ENCODE measurements around the gene NELL1. TPM values are rescaled to one million over a fixed set of nuclear protein-coding genes. Genes with fewer than 3 reads are reported as not detected.

NELL1 gene
- total and polyA plus RNA-seq, 2 donors (not counting 3 experiments of a cell fraction or from before 2014, with no cell fraction given) = not detected

DNA sequence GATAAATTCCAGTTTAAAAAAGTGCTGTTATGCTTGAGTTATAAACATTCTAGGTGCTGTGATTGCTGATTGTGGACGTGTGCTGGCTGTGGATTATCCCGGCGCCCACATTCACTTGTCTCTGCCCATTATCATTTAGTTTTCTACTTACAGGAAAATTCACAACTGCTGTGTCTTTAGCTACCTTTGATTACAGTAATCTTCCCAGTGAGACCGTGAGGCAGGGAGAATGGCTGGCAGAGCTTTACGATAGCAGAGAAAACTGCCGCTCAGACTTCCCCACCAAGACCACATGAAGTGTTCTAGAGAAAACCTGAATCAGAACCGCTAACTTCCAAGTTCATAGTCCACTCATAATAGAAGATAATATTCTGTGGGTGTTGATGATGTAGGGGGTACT lies 34.6 kb upstream of the NELL1 start:
- BruUV-seq (replicated peaks) = no TSS peak
- DNase-seq (ENCODE audit: low read depth, low spot score) = no peak
- TF ChIP-seq, protein P1, sequence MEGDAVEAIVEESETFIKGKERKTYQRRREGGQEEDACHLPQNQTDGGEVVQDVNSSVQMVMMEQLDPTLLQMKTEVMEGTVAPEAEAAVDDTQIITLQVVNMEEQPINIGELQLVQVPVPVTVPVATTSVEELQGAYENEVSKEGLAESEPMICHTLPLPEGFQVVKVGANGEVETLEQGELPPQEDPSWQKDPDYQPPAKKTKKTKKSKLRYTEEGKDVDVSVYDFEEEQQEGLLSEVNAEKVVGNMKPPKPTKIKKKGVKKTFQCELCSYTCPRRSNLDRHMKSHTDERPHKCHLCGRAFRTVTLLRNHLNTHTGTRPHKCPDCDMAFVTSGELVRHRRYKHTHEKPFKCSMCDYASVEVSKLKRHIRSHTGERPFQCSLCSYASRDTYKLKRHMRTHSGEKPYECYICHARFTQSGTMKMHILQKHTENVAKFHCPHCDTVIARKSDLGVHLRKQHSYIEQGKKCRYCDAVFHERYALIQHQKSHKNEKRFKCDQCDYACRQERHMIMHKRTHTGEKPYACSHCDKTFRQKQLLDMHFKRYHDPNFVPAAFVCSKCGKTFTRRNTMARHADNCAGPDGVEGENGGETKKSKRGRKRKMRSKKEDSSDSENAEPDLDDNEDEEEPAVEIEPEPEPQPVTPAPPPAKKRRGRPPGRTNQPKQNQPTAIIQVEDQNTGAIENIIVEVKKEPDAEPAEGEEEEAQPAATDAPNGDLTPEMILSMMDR (IDR thresholded peaks at IDR 0.05; ENCODE audit: extremely low read depth in 1 of 2, insufficient read depth in 1 of 2, low read depth in 1 of 2, low read length in 2 of 2) = no peak
- no peak for TF ChIP-seq GATA2 (IDR thresholded peaks at IDR 0.05; ENCODE audit: insufficient read depth, insufficient read length, low read depth, low read length)
- TF ChIP-seq POLR2A (IDR thresholded peaks at IDR 0.05; ENCODE audit: low read depth, low read length) = no peak
- TF ChIP-seq EZH2 (IDR thresholded peaks at IDR 0.05; ENCODE audit: borderline replicate concordance, low read depth, low read length, severe bottlenecking) = no peak
- TF ChIP-seq JUN (IDR thresholded peaks at IDR 0.05; ENCODE audit: borderline replicate concordance, insufficient read depth, insufficient read length, low read depth) = no peak
- no peak for TF ChIP-seq FOS (IDR thresholded peaks at IDR 0.05; ENCODE audit: borderline replicate concordance, insufficient read depth, low read length)
- TF ChIP-seq MYC (IDR thresholded peaks at IDR 0.05; ENCODE audit: low read depth, low read length) = no peak
- TF ChIP-seq POLR2AphosphoS5 (IDR thresholded peaks at IDR 0.05; ENCODE audit: insufficient read depth, low read depth, low read length) = no peak
- TF ChIP-seq, protein P2, sequence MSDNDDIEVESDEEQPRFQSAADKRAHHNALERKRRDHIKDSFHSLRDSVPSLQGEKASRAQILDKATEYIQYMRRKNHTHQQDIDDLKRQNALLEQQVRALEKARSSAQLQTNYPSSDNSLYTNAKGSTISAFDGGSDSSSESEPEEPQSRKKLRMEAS (IDR thresholded peaks at IDR 0.05; ENCODE audit: insufficient read depth, insufficient read length) = no peak
- Histone ChIP-seq H3K36me3 (ENCODE audit: control insufficient read depth in 2 of 2, extremely low read depth in 1 of 2, insufficient read depth in 2 of 2, low read length in 2 of 2) (no peaks in the 10 kb centered on the region), H3K27me3 (ENCODE audit: control insufficient read depth in 2 of 2, insufficient read depth in 2 of 2, low read length in 2 of 2) (no peaks in the 10 kb centered on the region), H3K27ac (ENCODE audit: insufficient read depth, low read depth, low read length) (no peak overlapping the region), H2AFZ (ENCODE audit: low read depth, low read length) (no peak overlapping the region), H3K79me2 (ENCODE audit: control insufficient read depth, insufficient read depth, low read length) (no peaks in the 10 kb centered on the region), H3K9ac (replicated peaks; ENCODE audit: extremely low read depth, insufficient read depth, low read length) (no peak overlapping the region), H3K4me3 (replicated peaks in 1 of 3; ENCODE audit: insufficient read depth in 1 of 3, low read depth in 1 of 3, low read length in 3 of 3) (no peak overlapping the region), H3K9me3 (replicated peaks; ENCODE audit: control insufficient read depth, insufficient read depth, low read length) (no peaks in the 10 kb centered on the region), H3K4me1 (ENCODE audit: control insufficient read depth, extremely low read depth, insufficient read depth, low read length) (no peaks in the 10 kb centered on the region), H4K20me1 (replicated peaks; ENCODE audit: control insufficient read depth, extremely low read depth, insufficient read depth, low read length) (no peaks in the 10 kb centered on the region), H3K9me1 (replicated peaks; ENCODE audit: control insufficient read depth, extremely low read depth, insufficient read depth, low read length) (no peaks in the 10 kb centered on the region), H3K4me2 (ENCODE audit: insufficient read depth, low read length) (no peak overlapping the region)
- POLR2A ChIA-PET = no interaction called here
- intact Hi-C loops (cut with micrococcal nuclease) = no loop called here
- no peak for FAIRE-seq
- dilution Hi-C loops (cut with MboI; ENCODE audit: extremely low pct_ligation_motif_present, low sequenced_read_pairs) = no loop called here
- CTCF ChIA-PET = no interaction called here

Measured in endothelial cell of umbilical vein (primary cell).